ENCODE data around the gene ADGRG3. TPM values are rescaled to one million over a fixed set of nuclear protein-coding genes. Genes with fewer than 3 reads are reported as not detected.

The ADGRG3 gene
- total and polyA plus RNA-seq, 12 donors = 0.14 to 2.0 (median 0.45) TPM; not detected in 4

DNA sequence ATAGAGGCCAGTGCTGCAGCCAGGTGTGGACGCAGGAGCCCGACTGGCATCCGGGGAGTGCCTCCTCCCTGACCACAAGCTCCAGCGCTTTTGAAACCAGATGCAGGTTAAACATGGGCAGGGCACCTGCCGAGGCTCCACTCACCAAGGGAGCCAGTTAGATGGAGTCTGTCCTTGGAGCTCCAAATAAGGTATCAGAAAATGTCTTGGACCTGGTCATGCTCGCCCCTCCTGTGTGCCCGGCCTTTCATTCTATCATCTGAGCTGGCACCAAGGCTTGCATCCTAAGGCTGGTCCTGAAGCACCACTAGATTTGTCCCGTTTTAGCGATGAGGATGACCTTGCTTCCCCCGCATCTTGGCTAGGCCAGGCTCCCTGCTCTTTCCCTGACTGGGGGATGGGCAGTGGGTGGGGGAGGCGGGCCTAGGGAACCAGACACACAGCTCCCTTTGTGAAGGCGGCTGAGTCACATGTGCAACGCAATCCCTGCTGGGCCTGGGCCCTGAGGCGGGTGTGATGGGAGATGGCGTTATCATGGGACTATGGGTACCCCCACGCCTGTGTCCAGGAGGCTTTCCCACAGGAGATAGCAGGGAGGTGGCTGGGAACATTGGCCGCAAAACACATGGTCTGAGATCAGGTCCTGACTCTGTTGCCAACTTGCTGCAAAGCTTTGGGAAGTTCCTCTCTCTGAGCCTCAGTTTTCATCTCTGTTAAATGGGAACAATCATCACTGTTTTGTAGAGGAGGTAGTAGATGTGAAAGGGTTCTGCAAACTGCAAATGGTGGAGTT lies 44.7 kb upstream of the ADGRG3 start:
- DNase-seq = peak; percentile 65 to 92 (median 89)
- H3K27me3 ChIP-seq = no peaks in the 10 kb centered on the region
- TF ChIP-seq POLR2A (IDR thresholded peaks at IDR 0.05) = no peak
- TF ChIP-seq CTCF (IDR thresholded peaks at IDR 0.05) = no peak
- H3K27ac ChIP-seq = peak overlapping the region in 2 of 5 donors; percentile 49 to 74
- WGBS, 4 donors = 55 to 58% (median 57%) methylated on average over 11 to 17 of the region's 17 CpGs
- peaks cover 23 to 38% of the 10 kb centered on the region in 2 donors for H3K4me1 ChIP-seq (replicated peaks in 1 of 2)
- no peak overlapping the region for H3K4me3 ChIP-seq
- no peaks in the 10 kb centered on the region for H3K36me3 ChIP-seq (replicated peaks in 1 of 2)
- H3K9me3 ChIP-seq (replicated peaks in 1 of 3) = no peaks in the 10 kb centered on the region
- intact Hi-C loops (cut with DNase I) = no loop called here

DNA sequence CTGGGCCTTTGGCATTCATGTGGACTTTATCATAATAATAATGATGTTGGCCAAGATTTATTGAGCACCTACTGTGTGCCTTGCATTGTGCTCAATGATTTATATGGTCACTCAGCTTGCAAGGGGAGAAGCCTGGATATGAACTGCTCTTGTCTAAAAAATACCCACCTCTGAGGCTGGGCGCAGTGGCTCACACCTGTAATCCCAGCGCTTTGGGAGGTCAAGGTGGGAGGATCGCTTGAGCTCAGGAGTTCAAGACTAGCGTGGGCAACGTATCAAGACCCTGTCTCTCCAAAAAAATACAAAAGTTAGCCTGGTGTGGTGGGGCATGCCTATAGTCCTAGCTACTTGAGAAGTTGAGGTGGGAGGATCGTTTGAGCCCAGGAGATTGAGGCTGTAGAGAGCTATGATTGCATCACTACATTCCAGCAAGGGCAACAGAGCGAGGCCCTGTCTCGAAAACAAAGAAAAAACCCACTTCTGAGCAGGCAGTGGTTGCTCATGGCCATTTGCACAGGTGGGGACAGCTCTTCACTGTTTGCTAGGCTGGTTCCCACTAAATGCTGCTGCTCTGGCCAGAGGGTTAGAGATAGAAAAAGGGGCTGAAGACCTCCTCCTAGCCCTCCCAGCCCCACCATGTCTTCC lies 43.9 kb upstream of the ADGRG3 start:
- Histone ChIP-seq H3K9me3 (replicated peaks in 1 of 3) (no peaks in the 10 kb centered on the region), H3K4me3 (no peak overlapping the region), H3K36me3 (replicated peaks in 1 of 2) (no peaks in the 10 kb centered on the region), H3K27me3 (no peaks in the 10 kb centered on the region), H3K27ac (peak overlapping the region in 2 of 5 donors; percentile 26 to 74), H3K4me1 (replicated peaks in 1 of 2) (peaks cover 25 to 43% of the 10 kb centered on the region in 2 donors)
- intact Hi-C loops (cut with DNase I) = no loop called here
- WGBS, 4 donors = 77 to 87% (median 80%) methylated on average over 8 of the region's 8 CpGs
- TF ChIP-seq POLR2A (IDR thresholded peaks at IDR 0.05) (no peak), CTCF (IDR thresholded peaks at IDR 0.05) (no peak)
- peak in 1 of 7 donors; percentile 49 for DNase-seq

DNA sequence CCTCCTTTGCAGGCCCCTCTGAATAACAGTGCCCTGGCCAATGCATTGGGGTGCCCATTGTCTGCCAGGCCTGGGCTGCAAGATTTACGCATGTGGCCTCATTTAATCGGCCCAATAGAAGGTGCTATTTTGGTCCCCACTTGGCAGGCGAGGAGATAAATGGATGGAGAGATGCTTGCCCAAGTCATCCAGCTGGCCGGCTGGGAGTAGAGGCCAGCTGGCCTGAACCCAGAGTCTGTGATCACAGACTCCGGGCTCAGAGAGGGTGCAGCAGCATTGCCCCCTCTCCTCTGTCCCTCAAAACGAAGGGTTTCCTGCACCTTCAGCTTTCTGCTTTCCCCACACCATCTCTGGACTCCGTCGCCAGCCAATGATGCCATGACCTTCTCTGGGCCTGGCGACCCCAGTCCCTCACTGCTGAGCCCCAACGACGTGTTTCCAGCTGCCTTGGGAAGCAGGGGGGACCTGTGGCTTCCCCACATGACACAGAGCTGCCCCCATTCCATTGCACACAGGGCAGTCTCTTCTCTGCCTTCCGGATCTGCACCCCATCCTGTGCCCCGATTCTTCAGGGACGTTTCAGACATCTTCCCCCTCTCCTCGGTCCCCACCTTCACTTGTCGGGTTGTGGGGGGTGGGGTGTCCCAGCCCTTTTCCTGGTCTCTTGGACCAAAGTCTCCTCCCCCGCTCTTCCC lies 43.2 kb upstream of the ADGRG3 start:
- no peak overlapping the region for H3K4me3 ChIP-seq
- no peaks in the 10 kb centered on the region for H3K27me3 ChIP-seq
- WGBS, 4 donors = 48 to 66% (median 61%) methylated on average over 14 to 17 of the region's 17 CpGs
- peaks cover 25 to 43% of the 10 kb centered on the region in 2 donors for H3K4me1 ChIP-seq (replicated peaks in 1 of 2)
- intact Hi-C loops (cut with DNase I) = no loop called here
- H3K36me3 ChIP-seq (replicated peaks in 1 of 2) = no peaks in the 10 kb centered on the region
- TF ChIP-seq CTCF (IDR thresholded peaks at IDR 0.05) (no peak), POLR2A (IDR thresholded peaks at IDR 0.05) (no peak)
- no peaks in the 10 kb centered on the region for H3K9me3 ChIP-seq (replicated peaks in 1 of 3)
- H3K27ac ChIP-seq = peak overlapping the region in 2 of 5 donors; percentile 26 to 74
- peak; percentile 34 to 87 (median 79) for DNase-seq

Measured in adrenal gland (tissue), 12 donors.